Measurements from ENCODE around the gene ADGRG1.

DNA sequence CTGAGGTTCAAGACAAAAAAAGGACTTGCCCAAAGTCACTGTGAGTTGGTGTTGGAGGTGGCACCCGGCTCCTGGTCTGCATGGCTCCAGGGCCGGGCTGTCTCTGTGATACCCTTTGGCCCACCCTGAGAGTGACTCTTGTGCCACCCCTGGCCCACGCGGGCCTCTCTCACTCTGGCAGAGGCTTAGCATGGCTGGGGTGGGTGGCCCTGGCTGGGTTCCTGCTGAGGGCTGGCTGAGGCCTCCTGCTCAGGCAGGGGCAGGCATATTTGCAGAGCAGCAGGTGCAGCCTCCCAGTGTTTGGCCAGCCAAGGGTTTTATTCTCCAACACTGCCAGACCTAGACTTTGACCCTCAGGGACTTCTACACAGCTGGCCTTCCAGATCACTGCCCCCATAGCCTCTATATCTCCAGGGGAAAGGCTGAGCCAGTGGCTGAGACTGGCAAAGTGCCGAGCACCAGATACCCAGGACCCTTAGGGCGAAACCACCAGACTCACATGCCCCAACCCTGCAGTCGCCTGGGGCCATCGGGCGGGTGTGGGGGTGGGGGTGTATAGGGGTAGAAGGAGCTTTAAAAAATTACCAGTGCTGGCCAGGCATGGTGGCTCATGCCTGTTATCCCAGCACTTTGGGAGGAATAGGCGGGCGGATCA lies 21.5 kb upstream of the ADGRG1 start:
- no peak for TF ChIP-seq ERG (CRISPR knock-in tag; IDR thresholded peaks at IDR 0.05)
- no peak for TF ChIP-seq CTCF (IDR thresholded peaks at IDR 0.05)
- no peak for TF ChIP-seq ESRRA (CRISPR knock-in tag; IDR thresholded peaks at IDR 0.05; ENCODE audit: borderline replicate concordance)
- no peak for TF ChIP-seq NFYB (CRISPR knock-in tag; conservative IDR thresholded peaks at IDR 0.05; ENCODE audit: low read depth)
- no peak for TF ChIP-seq MLX (CRISPR knock-in tag; IDR thresholded peaks at IDR 0.05)
